Esophagus muscularis mucosa (tissue), 4 donors: Measurements from ENCODE around the gene FGD5. TPM values are rescaled to one million over a fixed set of nuclear protein-coding genes. Genes with fewer than 3 reads are reported as not detected.
A peak's percentile ranks its signal among the peaks of the same experiment; 100 is the strongest.

Experiments
- DNase-seq: peaks from one replicate; pipeline ENCODE4 v3.0.0-alpha.2; 2017; ENCODE audit errors: extremely low spot score
- H3K27ac ChIP-seq, 4 donors: fragments of 200-600 bp; sonication (generic); replicated peaks in 1 of 4; 1 replicate in 3 of 4; 2 replicates in 1 of 4; pipeline ENCODE4 v1.5.1; 2016 to 2019; ENCODE audit warnings: mild to moderate bottlenecking in 1 of 4
- H3K27me3 ChIP-seq, 4 donors: fragments of 200-600 bp; sonication (generic); one replicate each; pipeline versions ENCODE4 v1.5.1 to v1.6.0; 2016 to 2019
- H3K36me3 ChIP-seq, 4 donors: fragments of 200-600 bp; sonication (generic); one replicate each; pipeline ENCODE4 v1.5.1; 2016 to 2019
- H3K4me1 ChIP-seq, 4 donors: fragments of 200-600 bp; sonication (generic); one replicate each; pipeline ENCODE4 v1.5.1; 2016 to 2019
- H3K4me3 ChIP-seq, 4 donors: fragments of 200-600 bp; sonication (generic); 1 replicate in 2 of 4; 2 replicates in 2 of 4; pipeline ENCODE4 v1.5.1; 2016 to 2019; ENCODE audit warnings: mild to moderate bottlenecking in 4 of 4, moderate library complexity in 1 of 4
- H3K9me3 ChIP-seq, 4 donors: fragments of 200-600 bp; sonication (generic); 1 replicate in 3 of 4; 2 replicates in 1 of 4; pipeline ENCODE4 v1.5.1; 2016 to 2019
- EP300 ChIP-seq: sonication (generic); formaldehyde crosslinking; IDR thresholded peaks from one replicate; pipeline ENCODE4 v1.6.1; 2017; ENCODE audit warnings: antibody characterized with exemption
- POLR2A ChIP-seq: fragments of 450-650 bp; IDR thresholded peaks from one replicate; pipeline ENCODE4 v1.6.1; 2017; ENCODE audit warnings: antibody characterized with exemption, moderate library complexity, mild to moderate bottlenecking, low read depth
- POLR2AphosphoS5 ChIP-seq, 2 donors: sonication (generic); formaldehyde crosslinking; IDR thresholded peaks; one replicate each; pipeline ENCODE4 v1.6.1; 2017; ENCODE audit warnings: antibody characterized with exemption in 2 of 2
- WGBS: methylation state at CpG from one replicate; pipeline ENCODE4 v1.1.5; 2018; 5-methylcytosine and 5-hydroxymethylcytosine counted together
- intact Hi-C: fragments of 100-400 bp; cut with DNase I; formaldehyde crosslinking; loops from one replicate; pipeline ENCODE4 v1.15.1; 2023
- total RNA-seq, 4 donors: library from RNA; depleted of rRNA; stranded (reverse); fragments of >200 nt; gene quantifications; one replicate each; pipeline versions ENCODE4 v1.1.0 to v1.2.1, GENCODE V29; 2016
- TF ChIP-seq, protein P1 (sequence below), 3 experiments: fragments of 200-600 bp in 2 of 3; fragments of 450-650 bp in 1 of 3; sonication (generic) in 2 of 3; IDR thresholded peaks; one replicate each; pipeline ENCODE4 v1.5.1; 2017 to 2019; ENCODE audit warnings: antibody characterized with exemption in 3 of 3, mild to moderate bottlenecking in 2 of 3, moderate library complexity in 1 of 3

FGD5 gene
- total RNA-seq, 4 donors from 2014 or later = 15.4 to 21.1 (median 16.1) TPM

DNA sequence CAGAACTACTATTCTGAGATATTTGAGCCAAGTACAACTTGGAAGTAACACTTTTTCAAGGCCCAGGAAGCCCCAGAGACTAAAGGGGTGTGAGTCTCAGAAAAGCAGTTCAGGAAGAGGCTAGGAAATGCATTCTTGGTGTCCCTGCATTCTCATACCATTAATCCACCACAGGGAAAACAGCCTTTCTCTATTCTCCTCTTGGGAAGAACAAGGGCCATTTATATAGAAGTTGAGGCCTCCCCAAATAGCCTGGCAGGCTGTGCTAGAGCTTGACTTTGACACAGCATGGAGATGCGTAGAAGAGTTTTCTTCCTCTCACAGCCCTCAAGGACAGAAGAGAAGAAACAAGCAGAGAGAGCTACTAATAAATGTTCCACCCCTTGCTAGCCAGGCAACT is 123.1 kb downstream of the FGD5 start:
- H3K36me3 ChIP-seq = peaks cover 9 to 32% (median 18%) of the 10 kb centered on the region in 4 donors
- intact Hi-C loops = loop anchor here (10.0 kb wide), 1 partner anchor 113 kb away; no protein-coding TSS in a partner anchor
- 88% methylated on average over 1 of the region's 1 CpG for WGBS
- H3K4me1 ChIP-seq = peaks cover 16 to 54% (median 43%) of the 10 kb centered on the region in 4 donors
- DNase-seq = no peak
- no peaks in the 10 kb centered on the region for H3K9me3 ChIP-seq
- no peaks in the 10 kb centered on the region for H3K27me3 ChIP-seq
- H3K27ac ChIP-seq = peak overlapping the region in 1 of 4 donors; percentile 0
- TF ChIP-seq POLR2A (no peak), POLR2AphosphoS5 (IDR thresholded peaks at IDR 0.05) (no peak), EP300 (no peak)
- TF ChIP-seq, protein P1, sequence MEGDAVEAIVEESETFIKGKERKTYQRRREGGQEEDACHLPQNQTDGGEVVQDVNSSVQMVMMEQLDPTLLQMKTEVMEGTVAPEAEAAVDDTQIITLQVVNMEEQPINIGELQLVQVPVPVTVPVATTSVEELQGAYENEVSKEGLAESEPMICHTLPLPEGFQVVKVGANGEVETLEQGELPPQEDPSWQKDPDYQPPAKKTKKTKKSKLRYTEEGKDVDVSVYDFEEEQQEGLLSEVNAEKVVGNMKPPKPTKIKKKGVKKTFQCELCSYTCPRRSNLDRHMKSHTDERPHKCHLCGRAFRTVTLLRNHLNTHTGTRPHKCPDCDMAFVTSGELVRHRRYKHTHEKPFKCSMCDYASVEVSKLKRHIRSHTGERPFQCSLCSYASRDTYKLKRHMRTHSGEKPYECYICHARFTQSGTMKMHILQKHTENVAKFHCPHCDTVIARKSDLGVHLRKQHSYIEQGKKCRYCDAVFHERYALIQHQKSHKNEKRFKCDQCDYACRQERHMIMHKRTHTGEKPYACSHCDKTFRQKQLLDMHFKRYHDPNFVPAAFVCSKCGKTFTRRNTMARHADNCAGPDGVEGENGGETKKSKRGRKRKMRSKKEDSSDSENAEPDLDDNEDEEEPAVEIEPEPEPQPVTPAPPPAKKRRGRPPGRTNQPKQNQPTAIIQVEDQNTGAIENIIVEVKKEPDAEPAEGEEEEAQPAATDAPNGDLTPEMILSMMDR (IDR thresholded peaks at IDR 0.05) = no peak
- H3K4me3 ChIP-seq = no peak overlapping the region

DNA sequence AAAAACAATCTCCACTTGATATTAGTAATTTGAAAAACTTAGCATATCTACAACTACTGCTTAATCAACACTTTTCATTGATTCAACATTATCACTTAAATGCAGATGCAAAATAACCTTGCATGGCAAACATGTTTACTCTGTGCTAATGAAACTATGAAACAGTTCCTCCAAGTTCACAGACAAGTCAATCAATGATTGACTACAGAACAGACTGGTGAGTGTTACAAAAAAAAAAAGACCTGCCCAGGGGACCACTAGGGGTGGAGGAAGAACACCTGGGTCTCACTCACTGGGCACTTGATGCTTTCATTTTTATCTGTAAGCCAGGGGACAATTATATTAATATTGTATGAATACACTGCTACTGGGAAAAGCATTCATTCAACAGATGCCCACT is 124.3 kb downstream of the FGD5 start:
- H3K4me1 ChIP-seq = peaks cover 16 to 54% (median 43%) of the 10 kb centered on the region in 4 donors
- intact Hi-C loops = loop anchor here (10.0 kb wide), 1 partner anchor 112 kb away; no protein-coding TSS in a partner anchor

DNA sequence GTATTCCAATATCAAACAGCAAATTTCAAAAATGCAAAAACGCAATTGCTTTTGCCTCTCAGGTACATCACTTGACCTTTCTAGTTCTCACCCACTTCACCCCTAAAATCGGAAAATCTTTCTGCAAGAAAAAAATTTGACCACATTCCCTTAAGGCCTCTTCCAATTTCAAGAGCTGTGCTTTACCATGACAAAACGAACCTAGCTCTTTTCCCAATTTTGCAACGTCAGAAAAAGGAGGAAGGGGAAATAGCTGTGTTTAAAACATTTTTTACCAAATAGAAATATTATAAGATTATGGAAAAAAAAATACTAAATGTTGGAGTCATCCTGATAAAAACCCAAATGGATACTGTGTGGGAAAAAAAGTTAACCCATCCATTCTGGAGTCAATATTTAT is 127.5 kb downstream of the FGD5 start:
- Histone ChIP-seq H3K4me1 (peaks cover 30 to 73% (median 66%) of the 10 kb centered on the region in 4 donors), H3K27me3 (no peaks in the 10 kb centered on the region), H3K27ac (peak overlapping the region; percentile 99 to 100 (median 99)), H3K36me3 (peaks cover 9 to 32% (median 18%) of the 10 kb centered on the region in 4 donors), H3K4me3 (peak overlapping the region; percentile 82 to 99 (median 92)), H3K9me3 (no peaks in the 10 kb centered on the region)
- DNase-seq = no peak
- WGBS = 23% methylated on average over 4 of the region's 4 CpGs
- TF ChIP-seq POLR2AphosphoS5 (IDR thresholded peaks at IDR 0.05) (no peak), EP300 (no peak), POLR2A (no peak)
- TF ChIP-seq, protein P1 (IDR thresholded peaks at IDR 0.05) = no peak
- intact Hi-C loops = loop anchor here (10.0 kb wide), 1 partner anchor 109 kb away; no protein-coding TSS in a partner anchor

More for the DNA sequence above, 124.3 kb downstream of the FGD5 start:
- peaks cover 9 to 32% (median 18%) of the 10 kb centered on the region in 4 donors for H3K36me3 ChIP-seq
- H3K4me3 ChIP-seq = no peak overlapping the region
- no peaks in the 10 kb centered on the region for H3K9me3 ChIP-seq
- no peaks in the 10 kb centered on the region for H3K27me3 ChIP-seq
- H3K27ac ChIP-seq = no peak overlapping the region
- DNase-seq = no peak
- TF ChIP-seq EP300 = no peak
- TF ChIP-seq, protein P1 (IDR thresholded peaks at IDR 0.05) = no peak
- no peak for TF ChIP-seq POLR2A
- no peak for TF ChIP-seq POLR2AphosphoS5 (IDR thresholded peaks at IDR 0.05)

DNA sequence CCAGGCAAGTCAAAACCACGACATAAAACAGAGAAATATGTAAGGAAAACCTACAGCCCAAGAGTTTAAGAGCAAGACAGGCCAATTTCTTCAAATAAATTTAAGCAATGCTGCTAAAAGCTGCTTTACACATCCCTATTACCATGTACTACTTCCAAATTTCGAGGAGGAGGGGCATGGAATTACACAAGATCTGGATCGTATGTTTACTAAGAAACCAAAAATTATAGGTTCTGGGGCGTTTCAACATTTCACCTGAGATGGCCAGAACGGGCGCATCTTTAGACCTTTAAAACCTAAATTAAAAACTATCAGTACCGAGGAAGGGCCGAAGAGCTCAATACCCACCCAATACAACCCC is 128.0 kb downstream of the FGD5 start:
- no peaks in the 10 kb centered on the region for H3K27me3 ChIP-seq
- intact Hi-C loops = loop anchor here (10.0 kb wide), 1 partner anchor 108 kb away; no protein-coding TSS in a partner anchor
- peak overlapping the region; percentile 82 to 99 (median 92) for H3K4me3 ChIP-seq
- 0% methylated on average over 8 of the region's 8 CpGs for WGBS
- peaks cover 9 to 32% (median 18%) of the 10 kb centered on the region in 4 donors for H3K36me3 ChIP-seq
- H3K9me3 ChIP-seq = no peaks in the 10 kb centered on the region
- H3K27ac ChIP-seq = peak overlapping the region; percentile 99 to 100 (median 99)
- H3K4me1 ChIP-seq = peaks cover 30 to 73% (median 63%) of the 10 kb centered on the region in 4 donors
- DNase-seq = no peak
- no peak for TF ChIP-seq POLR2AphosphoS5 (IDR thresholded peaks at IDR 0.05)
- no peak for TF ChIP-seq EP300
- TF ChIP-seq, protein P1 (IDR thresholded peaks at IDR 0.05) = no peak
- TF ChIP-seq POLR2A = no peak
